ENCODE measurements around the gene ATP2C2. TPM values are rescaled to one million over a fixed set of nuclear protein-coding genes. Genes with fewer than 3 reads are reported as not detected.

The ATP2C2 gene
- total RNA-seq, 1 donor from 2014 or later, result 17.9 TPM

- no peak for DNase-seq (ENCODE audit: low read depth)
Observed at GRCh38 chr16:84411768-84412167, 43.4 kb downstream of the ATP2C2 start.

DNA sequence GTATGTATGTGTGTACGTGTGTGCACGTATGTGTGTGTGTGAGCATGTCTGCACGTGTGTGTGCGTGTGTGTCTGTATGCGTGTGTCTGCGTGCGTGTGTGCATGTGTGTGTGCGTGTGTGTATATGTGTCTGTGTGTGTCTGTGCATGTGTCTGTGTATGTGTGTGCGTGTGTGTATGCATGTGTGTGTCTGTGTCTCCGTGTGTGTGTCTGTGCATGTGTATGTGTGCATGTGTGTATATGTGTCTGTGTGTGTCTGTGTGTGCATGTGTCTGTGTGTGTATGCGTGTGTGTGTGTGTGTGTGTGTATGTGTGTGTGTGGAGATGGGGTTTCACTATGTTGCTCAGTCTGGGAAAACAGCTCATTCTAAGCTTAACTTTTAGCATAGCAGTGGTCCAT is 43.9 kb downstream of the ATP2C2 start:
- peaks cover 15% of the 10 kb centered on the region for H3K27me3 ChIP-seq (ENCODE audit: control insufficient read depth, insufficient read depth, low read length)

More at GRCh38 chr16:84411768-84412167, 43.4 kb downstream of the ATP2C2 start:
- Histone ChIP-seq H3K36me3 (ENCODE audit: control insufficient read depth, insufficient read depth, low read length) (no peaks in the 10 kb centered on the region), H3K4me3 (ENCODE audit: low read depth, low read length) (no peak overlapping the region), H3K27me3 (ENCODE audit: control insufficient read depth, insufficient read depth, low read length) (peaks cover 17% of the 10 kb centered on the region)
- TF ChIP-seq, protein P1, sequence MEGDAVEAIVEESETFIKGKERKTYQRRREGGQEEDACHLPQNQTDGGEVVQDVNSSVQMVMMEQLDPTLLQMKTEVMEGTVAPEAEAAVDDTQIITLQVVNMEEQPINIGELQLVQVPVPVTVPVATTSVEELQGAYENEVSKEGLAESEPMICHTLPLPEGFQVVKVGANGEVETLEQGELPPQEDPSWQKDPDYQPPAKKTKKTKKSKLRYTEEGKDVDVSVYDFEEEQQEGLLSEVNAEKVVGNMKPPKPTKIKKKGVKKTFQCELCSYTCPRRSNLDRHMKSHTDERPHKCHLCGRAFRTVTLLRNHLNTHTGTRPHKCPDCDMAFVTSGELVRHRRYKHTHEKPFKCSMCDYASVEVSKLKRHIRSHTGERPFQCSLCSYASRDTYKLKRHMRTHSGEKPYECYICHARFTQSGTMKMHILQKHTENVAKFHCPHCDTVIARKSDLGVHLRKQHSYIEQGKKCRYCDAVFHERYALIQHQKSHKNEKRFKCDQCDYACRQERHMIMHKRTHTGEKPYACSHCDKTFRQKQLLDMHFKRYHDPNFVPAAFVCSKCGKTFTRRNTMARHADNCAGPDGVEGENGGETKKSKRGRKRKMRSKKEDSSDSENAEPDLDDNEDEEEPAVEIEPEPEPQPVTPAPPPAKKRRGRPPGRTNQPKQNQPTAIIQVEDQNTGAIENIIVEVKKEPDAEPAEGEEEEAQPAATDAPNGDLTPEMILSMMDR (IDR thresholded peaks at IDR 0.05; ENCODE audit: insufficient read depth, low read length, poor library complexity, severe bottlenecking), result no peak

DNA sequence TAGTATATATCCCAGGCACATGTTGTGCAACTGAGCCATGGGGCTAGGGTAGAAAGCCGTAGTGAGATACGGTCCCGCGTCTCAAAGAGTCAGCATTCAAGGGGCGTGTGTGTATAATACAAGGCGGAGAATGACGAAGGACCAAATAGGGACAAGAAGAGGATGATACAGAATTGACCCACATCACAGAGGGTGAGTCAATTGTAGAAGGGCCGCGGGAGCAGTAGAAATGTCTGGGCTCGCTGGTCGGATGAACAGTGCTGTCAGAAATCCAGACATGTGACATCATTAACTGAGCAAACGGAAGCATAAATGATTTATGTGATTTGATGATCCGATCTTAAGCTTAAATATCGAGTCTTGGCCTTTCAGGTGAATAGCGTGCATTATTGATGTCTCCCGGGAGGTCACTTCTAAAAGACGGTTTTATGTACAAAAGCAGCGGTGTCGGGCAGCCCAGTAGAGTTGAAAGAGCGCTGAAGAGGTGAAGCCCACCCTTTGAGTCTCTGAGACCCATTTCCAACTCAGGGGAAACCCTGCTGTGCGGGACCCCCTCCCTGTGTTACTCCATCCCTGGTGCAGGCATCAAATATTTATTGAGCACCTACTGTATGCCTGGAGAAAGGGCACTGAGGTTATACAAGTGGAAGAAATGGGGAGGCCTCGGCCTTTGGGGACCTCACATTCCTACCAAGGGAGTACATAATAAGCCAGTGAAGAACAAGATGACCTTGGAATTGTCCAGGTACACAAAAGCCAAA is 45.1 kb downstream of the ATP2C2 start:
- Histone ChIP-seq H3K4me3 (ENCODE audit: low read depth, low read length) (no peak overlapping the region), H3K36me3 (ENCODE audit: control insufficient read depth, insufficient read depth, low read length) (no peaks in the 10 kb centered on the region), H3K27me3 (ENCODE audit: control insufficient read depth, insufficient read depth, low read length) (peaks cover 16% of the 10 kb centered on the region)
- TF ChIP-seq, protein P1 (IDR thresholded peaks at IDR 0.05; ENCODE audit: insufficient read depth, low read length, poor library complexity, severe bottlenecking), result no peak
- DNase-seq (ENCODE audit: low read depth), result no peak

More for the DNA sequence above, 43.9 kb downstream of the ATP2C2 start:
- TF ChIP-seq, protein P1 (IDR thresholded peaks at IDR 0.05; ENCODE audit: insufficient read depth, low read length, poor library complexity, severe bottlenecking), result no peak
- DNase-seq (ENCODE audit: low read depth), result no peak
- no peak overlapping the region for H3K4me3 ChIP-seq (ENCODE audit: low read depth, low read length)
- H3K36me3 ChIP-seq (ENCODE audit: control insufficient read depth, insufficient read depth, low read length), result no peaks in the 10 kb centered on the region

DNA sequence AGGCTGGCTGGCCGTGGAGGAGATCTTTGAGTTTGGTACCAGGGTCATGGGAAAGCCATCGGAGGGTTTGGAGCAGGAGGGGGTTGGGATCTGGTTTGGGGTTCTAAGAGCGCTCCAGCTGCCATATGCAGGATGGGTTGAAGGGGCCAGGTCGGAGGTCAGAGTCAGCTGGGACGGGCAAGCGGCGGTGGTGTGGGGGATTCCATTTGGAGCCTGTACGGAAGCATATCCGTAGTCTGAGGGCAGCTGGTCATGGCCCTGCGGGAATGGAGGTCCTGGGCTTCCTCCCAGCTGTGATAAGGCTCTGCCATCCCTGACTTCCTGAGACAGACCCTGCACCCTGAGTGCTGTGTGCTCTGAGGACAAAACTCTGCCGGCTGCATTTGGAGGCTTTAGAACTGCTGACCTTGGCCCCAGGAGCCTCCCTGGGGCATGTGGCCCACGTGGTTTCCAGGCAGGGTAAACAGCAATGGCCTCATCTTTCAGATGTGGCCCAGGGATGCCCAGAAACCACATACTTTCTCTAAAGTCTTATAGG is 46.5 kb downstream of the ATP2C2 start:
- Histone ChIP-seq H3K4me3 (ENCODE audit: low read depth, low read length) (no peak overlapping the region), H3K27me3 (ENCODE audit: control insufficient read depth, insufficient read depth, low read length) (peaks cover 16% of the 10 kb centered on the region), H3K36me3 (ENCODE audit: control insufficient read depth, insufficient read depth, low read length) (no peaks in the 10 kb centered on the region)
- DNase-seq (ENCODE audit: low read depth), result no peak
- TF ChIP-seq, protein P1 (IDR thresholded peaks at IDR 0.05; ENCODE audit: insufficient read depth, low read length, poor library complexity, severe bottlenecking), result no peak

- H3K27me3 ChIP-seq (ENCODE audit: control insufficient read depth, insufficient read depth, low read length), result peaks cover 16% of the 10 kb centered on the region
- DNase-seq (ENCODE audit: low read depth), result no peak
- TF ChIP-seq, protein P1 (IDR thresholded peaks at IDR 0.05; ENCODE audit: insufficient read depth, low read length, poor library complexity, severe bottlenecking), result no peak
- no peaks in the 10 kb centered on the region for H3K36me3 ChIP-seq (ENCODE audit: control insufficient read depth, insufficient read depth, low read length)
- H3K4me3 ChIP-seq (ENCODE audit: low read depth, low read length), result no peak overlapping the region
Observed at GRCh38 chr16:84416407-84417321, 48.3 kb downstream of the ATP2C2 start.

All from kidney epithelial cell (primary cell).